Suppressor macrophage treated with lipopolysaccharide for 4 hours (primary cell): ENCODE measurements around the gene EEF1AKMT2.

ENCODE experiments used
- DNase-seq: peaks from one replicate; pipeline ENCODE4 v3.0.0-alpha.2; 2020

EEF1AKMT2 gene

GRCh38 chr10:124717911-124718741 lies 73.6 kb downstream of the EEF1AKMT2 start:
- peak; percentile 89 for DNase-seq

GRCh38 chr10:124717041-124717757 lies 74.5 kb downstream of the EEF1AKMT2 start:
- DNase-seq = no peak

- no peak for DNase-seq
Observed at GRCh38 chr10:124716369-124716768, 75.3 kb downstream of the EEF1AKMT2 start.

- DNase-seq = no peak
Observed at GRCh38 chr10:124715439-124715838, 76.2 kb downstream of the EEF1AKMT2 start.

- DNase-seq = no peak
Observed at GRCh38 chr10:124713679-124714255, 77.9 kb downstream of the EEF1AKMT2 start.

- DNase-seq = no peak
Observed at GRCh38 chr10:124712704-124713407, 78.8 kb downstream of the EEF1AKMT2 start.

GRCh38 chr10:124711145-124711544 lies 80.5 kb downstream of the EEF1AKMT2 start:
- DNase-seq = no peak

GRCh38 chr10:124710266-124710881 lies 81.3 kb downstream of the EEF1AKMT2 start:
- no peak for DNase-seq

- peak; percentile 69 for DNase-seq
Observed at GRCh38 chr10:124709861-124710260, 81.8 kb downstream of the EEF1AKMT2 start.

GRCh38 chr10:124708922-124709520 lies 82.7 kb downstream of the EEF1AKMT2 start:
- DNase-seq = no peak

GRCh38 chr10:124708246-124708779 lies 83.4 kb downstream of the EEF1AKMT2 start:
- DNase-seq = no peak
